HEK293T (cell line): ENCODE data around the gene CD274.

Source experiments
- ARNT ChIP-seq: fragments of 450-650 bp; IDR thresholded peaks from 2 replicates; pipeline ENCODE4 v1.6.1; 2017; ENCODE audit warnings: mild to moderate bottlenecking
- BHLHE40 ChIP-seq: fragments of 450-650 bp; IDR thresholded peaks from 2 replicates; pipeline ENCODE4 v1.6.1; 2016; ENCODE audit warnings: mild to moderate bottlenecking, moderate library complexity, borderline replicate concordance
- ELF4 ChIP-seq: fragments of 450-650 bp; IDR thresholded peaks from 2 replicates; pipeline ENCODE4 v1.6.1; 2017; ENCODE audit warnings: antibody characterized with exemption
- FOXK2 ChIP-seq: fragments of 450-650 bp; IDR thresholded peaks from 2 replicates; pipeline ENCODE4 v1.6.1; 2016; ENCODE audit warnings: mild to moderate bottlenecking
- FOXM1 ChIP-seq: fragments of 450-650 bp; IDR thresholded peaks from 2 replicates; pipeline ENCODE4 v1.6.1; 2017; ENCODE audit warnings: mild to moderate bottlenecking, borderline replicate concordance
- HDGF ChIP-seq: fragments of 450-650 bp; IDR thresholded peaks from 2 replicates; pipeline ENCODE4 v1.6.1; 2017; ENCODE audit warnings: antibody characterized with exemption, borderline replicate concordance
- LEF1 ChIP-seq: fragments of 450-650 bp; IDR thresholded peaks from 2 replicates; pipeline ENCODE4 v1.6.1; 2017; ENCODE audit warnings: mild to moderate bottlenecking, borderline replicate concordance
- PKNOX1 ChIP-seq: fragments of 450-650 bp; IDR thresholded peaks from 2 replicates; pipeline ENCODE4 v1.6.1; 2016
- SP1 ChIP-seq: fragments of 450-650 bp; IDR thresholded peaks from 2 replicates; pipeline ENCODE4 v1.6.1; 2017
- SUZ12 ChIP-seq: fragments of 450-650 bp; IDR thresholded peaks from 2 replicates; pipeline ENCODE4 v1.6.1; 2016; ENCODE audit warnings: mild to moderate bottlenecking
- TARDBP ChIP-seq: fragments of 450-650 bp; IDR thresholded peaks from 2 replicates; pipeline ENCODE4 v1.6.1; 2016
- ZNF384 ChIP-seq: fragments of 450-650 bp; IDR thresholded peaks from 2 replicates; pipeline ENCODE4 v1.6.1; 2016

- TF ChIP-seq SUZ12: no peak
- TF ChIP-seq BHLHE40: no peak
- no peak for TF ChIP-seq LEF1
- TF ChIP-seq FOXK2: no peak
- no peak for TF ChIP-seq ZNF384
- no peak for TF ChIP-seq SP1
- no peak for TF ChIP-seq PKNOX1
- TF ChIP-seq ELF4: no peak
- TF ChIP-seq TARDBP: no peak
- TF ChIP-seq FOXM1: no peak
- no peak for TF ChIP-seq ARNT
- TF ChIP-seq HDGF: no peak
Measured at GRCh38 chr9:5419987-5420386, 30.4 kb upstream of the CD274 start.
